ENCODE data around the gene ANAPC16.

- no peak for TF ChIP-seq CTCF (conservative IDR thresholded peaks at IDR 0.05 in 1 of 2, IDR thresholded peaks at IDR 0.05 in 1 of 2; ENCODE audit: extremely low read depth in 1 of 2, insufficient read depth in 1 of 2, low read depth in 1 of 2, low read length in 2 of 2)
- TF ChIP-seq EZH2 (IDR thresholded peaks at IDR 0.05; ENCODE audit: borderline replicate concordance, low read length): no peak
These were observed 49.7 kb downstream of the ANAPC16 start for GRCh38 chr10:72265508-72265907.

All from mammary epithelial cell (primary cell).